Stomach smooth muscle (tissue), 2 donors: ENCODE data around the gene SLC35D3.
"Not testable (repeated sequence)": the region's sequence is repeated elsewhere in the genome, so short reads cannot be mapped to it uniquely, and the experiment has no call there.

Experiments used
- H3K27ac ChIP-seq: one replicate; pipeline ENCODE4 v1.7.0; 2013; ENCODE audit warnings: mild to moderate bottlenecking, low read length, inconsistent platforms
- H3K27me3 ChIP-seq, 2 donors: one replicate each; pipeline ENCODE4 v1.7.0; 2013; ENCODE audit warnings: low read length in 2 of 2; ENCODE audit not compliant: insufficient read depth in 2 of 2, control insufficient read depth in 1 of 2
- H3K36me3 ChIP-seq, 2 donors: one replicate each; pipeline ENCODE4 v1.7.0; 2013; ENCODE audit warnings: low read length in 2 of 2; ENCODE audit not compliant: control insufficient read depth in 2 of 2, insufficient read depth in 2 of 2
- H3K4me1 ChIP-seq: one replicate; pipeline ENCODE4 v1.7.0; 2013; ENCODE audit warnings: low read length; ENCODE audit not compliant: control insufficient read depth, insufficient read depth
- H3K4me3 ChIP-seq, 2 donors: one replicate each; pipeline ENCODE4 v1.7.0; 2013; ENCODE audit warnings: low read length in 2 of 2
- H3K9ac ChIP-seq, 2 donors: one replicate each; pipeline ENCODE4 v1.7.0; 2013; ENCODE audit warnings: low read length in 2 of 2, mild to moderate bottlenecking in 1 of 2
- H3K9me3 ChIP-seq, 2 donors: one replicate each; pipeline ENCODE4 v1.7.0; 2013; ENCODE audit warnings: low read length in 2 of 2; ENCODE audit not compliant: control insufficient read depth in 2 of 2
- donor health status: healthy.
- donor health status: Pancreatic carcinoma.

The SLC35D3 gene

DNA sequence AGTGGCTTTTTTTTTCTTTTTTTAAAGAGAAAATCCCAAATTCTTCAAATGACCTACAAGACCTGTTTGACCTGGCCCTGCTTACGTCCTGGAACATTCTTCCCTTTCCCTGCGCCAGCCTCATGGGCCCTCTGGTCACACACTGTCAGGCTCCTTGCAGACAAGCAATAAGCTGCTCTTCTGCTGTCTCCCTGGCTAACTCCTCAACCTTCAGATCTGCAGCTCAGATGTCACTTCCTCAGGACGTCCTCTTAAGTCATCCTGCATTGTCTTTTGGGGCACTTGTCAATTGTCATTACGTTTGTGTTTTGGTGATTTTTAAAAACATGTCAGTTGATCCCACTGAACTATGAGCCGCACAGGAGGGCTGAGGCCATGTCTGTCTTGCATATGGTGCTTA, 28.9 kb upstream of the SLC35D3 start:
- Histone ChIP-seq H3K4me3 (no peak overlapping the region), H3K27ac (no peak overlapping the region), H3K9ac (no peak overlapping the region), H3K9me3 (no peaks in the 10 kb centered on the region), H3K36me3 (peaks cover 1 to 2% of the 10 kb centered on the region in 2 donors), H3K4me1 (no peaks in the 10 kb centered on the region), H3K27me3 (no peaks in the 10 kb centered on the region)

DNA sequence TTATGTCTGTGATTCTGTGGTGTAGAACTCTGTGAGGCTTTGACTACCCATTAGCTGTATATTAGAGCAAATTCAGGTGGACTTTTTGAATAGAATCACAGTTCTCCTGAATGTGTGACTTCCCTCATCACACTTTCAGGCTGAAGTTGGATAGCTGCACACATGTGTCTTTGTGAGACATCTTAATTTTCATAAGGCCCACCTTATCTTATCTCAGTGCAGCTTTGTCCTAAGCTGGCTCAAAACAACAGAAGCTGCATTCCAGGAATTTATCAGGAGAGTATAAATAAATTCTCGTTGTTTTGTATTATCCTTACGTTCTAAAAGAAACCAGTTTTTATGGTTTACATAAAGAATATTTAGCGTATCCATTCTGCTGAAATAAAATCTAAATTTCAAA, 26.2 kb upstream of the SLC35D3 start:
- Histone ChIP-seq H3K9ac (no peak overlapping the region), H3K9me3 (no peaks in the 10 kb centered on the region), H3K27ac (no peak overlapping the region), H3K4me1 (no peaks in the 10 kb centered on the region), H3K36me3 (peaks cover 4 to 8% of the 10 kb centered on the region in 2 donors), H3K4me3 (no peak overlapping the region), H3K27me3 (no peaks in the 10 kb centered on the region)

DNA sequence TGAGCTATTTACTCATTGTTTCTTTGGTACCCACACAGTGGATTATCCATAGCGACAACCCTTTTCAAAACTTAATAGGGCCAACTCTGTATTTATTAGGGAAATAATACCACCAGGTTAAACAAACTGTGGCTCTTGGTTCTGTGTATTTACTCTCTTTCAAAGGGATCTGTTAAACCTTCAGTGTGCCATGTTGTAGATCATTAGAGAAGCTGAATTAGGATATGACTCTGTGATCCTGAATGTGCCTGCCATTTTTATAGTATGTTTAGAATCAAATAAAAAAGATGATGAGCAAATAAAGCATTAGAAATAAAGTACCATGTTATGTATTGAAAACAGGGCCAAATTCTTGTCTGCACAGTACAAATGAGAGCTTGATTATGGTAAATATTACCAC, 25.0 kb upstream of the SLC35D3 start:
- Histone ChIP-seq H3K4me3 (no peak overlapping the region), H3K4me1 (no peaks in the 10 kb centered on the region), H3K27ac (no peak overlapping the region), H3K9ac (no peak overlapping the region), H3K27me3 (no peaks in the 10 kb centered on the region), H3K9me3 (no peaks in the 10 kb centered on the region), H3K36me3 (peaks cover 4 to 13% of the 10 kb centered on the region in 2 donors)

DNA sequence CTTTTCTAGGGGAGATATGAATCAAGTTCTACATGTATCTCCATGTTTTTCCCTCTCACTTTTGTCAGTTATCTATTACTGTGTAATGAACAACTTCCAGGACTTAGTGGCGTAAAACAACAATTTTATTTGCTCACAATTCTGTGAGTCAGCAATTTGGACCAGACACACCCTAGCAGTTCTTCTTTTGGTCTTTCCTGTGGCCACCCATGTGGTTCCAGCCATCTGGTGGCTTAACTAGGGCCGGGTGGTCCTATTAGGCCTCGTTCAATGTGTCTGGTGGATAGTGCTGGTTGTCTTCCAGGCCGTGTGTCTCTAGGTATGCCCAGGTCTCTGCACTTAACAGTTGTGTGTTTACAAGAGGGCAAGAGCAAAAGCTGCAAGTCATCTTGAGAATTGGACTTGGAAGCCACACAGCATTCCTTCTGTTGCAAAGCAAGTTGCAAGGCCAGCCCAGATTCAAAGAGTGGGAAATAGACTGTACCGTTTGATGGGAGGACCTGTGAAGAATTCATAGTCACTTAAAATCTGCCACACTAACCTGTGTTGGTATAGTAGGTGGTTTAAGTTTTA, 20.8 kb upstream of the SLC35D3 start:
- Histone ChIP-seq H3K4me1 (no peaks in the 10 kb centered on the region), H3K9ac (no peak overlapping the region), H3K4me3 (no peak overlapping the region), H3K27me3 (no peaks in the 10 kb centered on the region), H3K9me3 (no peaks in the 10 kb centered on the region), H3K36me3 (peaks cover 4 to 17% of the 10 kb centered on the region in 2 donors), H3K27ac (no peak overlapping the region)

DNA sequence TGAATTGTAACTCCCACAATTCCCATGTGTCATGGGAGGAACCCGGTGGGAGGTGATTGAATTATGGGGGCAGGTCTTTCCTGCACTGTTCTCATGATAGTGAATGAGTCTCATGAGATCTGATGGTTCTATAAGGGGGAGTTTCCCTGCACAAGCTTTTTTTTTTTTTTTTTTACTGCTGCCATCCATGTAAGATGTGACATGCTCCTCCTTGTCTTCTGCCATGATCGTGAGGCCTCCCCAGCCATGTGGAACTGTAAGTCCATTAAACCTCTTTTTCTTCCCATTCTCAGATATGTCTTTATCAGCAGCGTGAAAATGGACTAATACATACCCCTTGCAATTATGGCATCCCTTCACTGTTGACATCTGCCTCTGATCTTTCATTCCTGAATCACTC, 17.6 kb upstream of the SLC35D3 start:
- not testable (repeated sequence) for H3K9me3 ChIP-seq, H3K27ac ChIP-seq, H3K27me3 ChIP-seq, H3K4me3 ChIP-seq, H3K9ac ChIP-seq, H3K4me1 ChIP-seq
- H3K36me3 ChIP-seq: peaks cover 0 to 11% of the 10 kb centered on the region in 2 donors

DNA sequence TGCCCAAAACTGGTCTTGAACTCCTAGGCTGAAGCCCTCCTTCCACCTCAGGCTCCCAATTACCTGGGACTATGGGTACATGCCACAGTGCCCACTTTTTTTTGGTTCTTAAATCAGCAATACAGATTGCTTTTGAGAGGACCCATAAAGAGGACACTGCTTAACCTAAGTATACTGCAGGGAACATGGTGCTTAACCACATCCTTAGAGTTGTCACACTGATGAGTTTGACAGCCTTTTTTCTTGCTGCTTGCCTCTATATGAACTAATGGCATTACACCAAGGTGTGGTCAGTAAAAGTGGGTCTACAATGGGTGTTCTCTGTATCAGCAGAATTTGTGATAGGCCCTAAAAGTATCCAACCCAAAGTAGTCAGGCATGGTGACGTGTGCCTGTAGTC, 7.2 kb upstream of the SLC35D3 start:
- peaks cover 0 to 2% of the 10 kb centered on the region in 2 donors for H3K36me3 ChIP-seq
- H3K4me1 ChIP-seq: no peaks in the 10 kb centered on the region
- no peak overlapping the region for H3K27ac ChIP-seq
- no peaks in the 10 kb centered on the region for H3K9me3 ChIP-seq
- H3K27me3 ChIP-seq: peaks cover 6 to 18% of the 10 kb centered on the region in 2 donors
- no peak overlapping the region for H3K9ac ChIP-seq
- no peak overlapping the region for H3K4me3 ChIP-seq

DNA sequence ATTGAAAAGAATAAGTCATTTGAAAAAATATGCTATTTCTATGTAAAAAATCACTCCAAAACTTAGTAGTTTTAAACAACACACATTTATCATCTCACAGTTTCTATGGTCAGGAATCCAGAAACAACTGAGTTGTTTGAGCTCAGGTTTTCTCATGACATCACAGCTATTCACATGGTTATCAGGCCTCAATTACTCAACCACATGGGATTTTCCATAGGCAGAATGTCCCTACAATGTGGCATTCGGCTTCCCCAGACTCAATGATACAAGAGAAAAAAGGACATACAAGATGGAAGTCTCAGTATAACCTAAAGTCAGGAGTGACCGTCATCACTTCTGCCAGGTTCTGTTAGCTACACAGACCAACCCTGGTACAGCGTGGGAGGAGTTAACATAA, 3.4 kb upstream of the SLC35D3 start:
- Histone ChIP-seq H3K27ac (no peak overlapping the region), H3K9me3 (no peaks in the 10 kb centered on the region), H3K36me3 (peaks cover 0 to 2% of the 10 kb centered on the region in 2 donors), H3K4me3 (no peak overlapping the region), H3K4me1 (peaks cover 21% of the 10 kb centered on the region), H3K9ac (no peak overlapping the region), H3K27me3 (peaks cover 23 to 56% of the 10 kb centered on the region in 2 donors)

DNA sequence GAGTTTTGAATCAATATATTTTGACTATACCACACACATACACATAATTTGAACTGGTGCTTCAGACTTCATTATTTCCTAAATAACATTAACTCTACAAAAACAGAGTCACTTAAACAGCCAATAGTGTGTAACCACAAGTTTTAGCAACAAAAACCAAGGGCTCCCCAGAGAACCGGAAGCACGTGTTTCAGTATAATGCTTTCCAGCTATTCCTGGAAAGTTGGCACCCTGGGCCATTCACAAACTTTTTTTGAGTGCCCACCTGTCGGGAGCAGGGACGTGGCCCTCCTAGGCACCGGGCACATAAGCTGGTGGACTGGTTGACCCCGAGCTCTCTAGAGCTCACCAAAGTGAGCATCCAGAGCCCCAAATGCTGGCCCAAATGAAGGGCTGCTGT, 1.9 kb upstream of the SLC35D3 start:
- no peaks in the 10 kb centered on the region for H3K9me3 ChIP-seq
- peaks cover 28 to 59% of the 10 kb centered on the region in 2 donors for H3K27me3 ChIP-seq
- peaks cover 21% of the 10 kb centered on the region for H3K4me1 ChIP-seq
- H3K27ac ChIP-seq: no peak overlapping the region
- H3K9ac ChIP-seq: no peak overlapping the region
- peaks cover 0 to 2% of the 10 kb centered on the region in 2 donors for H3K36me3 ChIP-seq
- H3K4me3 ChIP-seq: peak overlapping the region; percentile 68 to 72

DNA sequence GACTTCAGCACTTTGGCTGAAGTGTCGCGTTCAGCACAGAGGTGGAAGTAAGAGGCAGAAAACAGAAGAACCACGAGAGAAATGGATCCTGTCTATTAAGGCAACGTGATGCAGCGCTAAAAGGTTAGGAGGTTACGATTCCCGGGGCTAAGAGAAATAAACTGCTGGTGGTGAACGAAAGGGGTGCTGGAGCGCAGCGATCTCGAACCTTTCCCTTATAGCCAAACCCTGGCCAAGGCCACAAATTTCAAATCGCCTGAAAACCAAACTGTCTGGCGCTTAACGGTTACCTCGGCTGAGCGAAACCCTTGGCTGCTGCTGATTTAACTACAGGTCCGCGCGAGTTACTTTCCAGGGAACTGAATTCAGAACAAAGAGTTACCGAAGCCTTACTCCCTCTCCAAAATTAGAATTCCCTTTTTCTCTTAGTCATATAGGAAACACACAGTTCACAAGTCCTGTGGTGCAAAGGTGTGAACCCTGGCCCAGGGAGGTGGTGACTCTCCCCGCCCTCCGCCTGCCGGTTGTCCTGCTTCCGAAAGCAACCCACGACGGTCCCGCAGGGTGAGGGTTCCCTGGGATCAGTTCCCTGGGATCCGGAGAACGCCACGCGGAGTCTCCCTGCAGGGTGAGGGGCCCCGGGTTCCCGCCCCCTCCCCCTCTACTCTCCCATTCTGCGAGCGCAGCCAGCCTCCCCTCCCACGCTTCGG, 1.3 kb upstream of the SLC35D3 start:
- Histone ChIP-seq H3K36me3 (no peaks in the 10 kb centered on the region), H3K27ac (no peak overlapping the region), H3K9ac (no peak overlapping the region), H3K4me3 (peak overlapping the region; percentile 68 to 72), H3K4me1 (peaks cover 21% of the 10 kb centered on the region), H3K9me3 (no peaks in the 10 kb centered on the region), H3K27me3 (peaks cover 28 to 59% of the 10 kb centered on the region in 2 donors)

DNA sequence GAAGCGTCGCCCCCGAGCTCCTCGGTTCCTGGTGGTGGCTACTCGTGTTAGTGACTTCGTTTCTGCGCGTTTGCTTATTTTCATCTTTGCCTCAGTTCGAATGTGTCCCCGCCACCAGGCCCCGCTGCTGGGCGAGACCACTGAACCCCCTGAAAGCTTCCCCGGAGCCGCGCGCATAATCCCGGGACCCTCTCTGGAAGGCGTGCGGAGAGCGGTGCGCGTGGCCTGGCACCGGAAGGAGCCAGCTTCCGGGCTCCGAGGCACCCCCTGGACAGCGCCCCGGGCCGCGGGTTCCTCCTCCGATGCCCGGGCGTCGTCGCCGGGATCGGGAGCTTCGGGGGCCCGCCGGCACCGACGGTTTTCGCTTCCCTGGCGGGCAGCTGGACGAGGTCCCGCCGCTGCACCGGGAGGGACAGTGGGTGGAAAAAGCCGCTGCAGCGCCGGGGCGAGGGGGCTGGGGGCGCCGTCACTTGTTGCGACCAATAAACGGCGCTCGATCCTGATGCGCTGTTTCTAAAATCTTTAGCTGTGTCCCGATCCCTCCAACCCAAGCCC, 643 bp upstream of the SLC35D3 start:
- Histone ChIP-seq H3K9me3 (no peaks in the 10 kb centered on the region), H3K4me1 (peaks cover 21% of the 10 kb centered on the region), H3K27me3 (peaks cover 28 to 59% of the 10 kb centered on the region in 2 donors), H3K36me3 (no peaks in the 10 kb centered on the region), H3K27ac (no peak overlapping the region), H3K4me3 (peak overlapping the region; percentile 68 to 72), H3K9ac (no peak overlapping the region)

DNA sequence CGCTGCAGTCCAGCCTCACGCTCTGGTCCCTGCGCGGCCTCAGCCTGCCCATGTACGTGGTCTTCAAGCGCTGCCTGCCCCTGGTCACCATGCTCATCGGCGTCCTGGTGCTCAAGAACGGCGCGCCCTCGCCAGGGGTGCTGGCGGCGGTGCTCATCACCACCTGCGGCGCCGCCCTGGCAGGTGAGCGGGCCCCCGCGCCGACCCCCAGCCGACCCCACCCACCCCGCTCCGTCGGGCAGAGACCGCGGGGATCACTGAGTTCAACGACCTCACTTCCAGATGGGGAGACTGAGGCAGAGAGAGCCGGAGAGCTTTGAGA, 545 bp downstream of the SLC35D3 start:
- H3K27ac ChIP-seq: no peak overlapping the region
- H3K9me3 ChIP-seq: no peaks in the 10 kb centered on the region
- no peak overlapping the region for H3K9ac ChIP-seq
- peaks cover 28 to 59% of the 10 kb centered on the region in 2 donors for H3K27me3 ChIP-seq
- peak overlapping the region in 1 of 2 donors; percentile 72 for H3K4me3 ChIP-seq
- H3K36me3 ChIP-seq: no peaks in the 10 kb centered on the region
- H3K4me1 ChIP-seq: peaks cover 21% of the 10 kb centered on the region
